ENCODE measurements around the gene CORO1A.

DNA sequence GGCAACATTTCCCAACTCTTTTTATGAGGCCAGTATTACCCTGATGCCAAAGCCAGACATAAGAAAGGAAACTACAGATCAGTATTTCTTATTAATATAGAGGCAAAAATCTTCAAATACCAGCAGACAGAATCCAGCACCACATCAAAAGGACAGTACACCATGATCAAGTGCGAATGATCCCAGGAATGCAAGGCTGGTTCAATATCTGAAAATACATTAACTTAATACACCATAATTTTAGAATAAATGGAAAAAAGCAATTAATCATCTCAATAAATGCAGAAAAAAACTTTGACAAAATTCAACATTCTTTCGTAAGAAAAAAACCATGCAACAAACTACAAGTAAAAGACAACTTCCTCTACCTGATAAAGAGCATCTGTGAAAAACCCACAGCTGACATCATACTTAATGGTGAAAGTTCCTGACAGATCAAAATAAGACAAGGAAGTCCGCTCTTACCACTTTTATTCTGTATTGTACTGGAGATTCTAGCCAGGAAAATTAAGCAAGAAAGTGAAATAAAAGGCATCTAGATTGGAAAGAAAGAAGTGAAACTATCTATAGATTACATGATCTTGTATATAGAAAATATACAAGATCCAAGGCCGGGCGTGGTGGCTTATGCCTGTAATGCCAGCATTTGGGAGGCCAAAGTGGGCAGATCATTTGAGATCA lies 34.0 kb upstream of the CORO1A start:
- TF ChIP-seq, protein P1, sequence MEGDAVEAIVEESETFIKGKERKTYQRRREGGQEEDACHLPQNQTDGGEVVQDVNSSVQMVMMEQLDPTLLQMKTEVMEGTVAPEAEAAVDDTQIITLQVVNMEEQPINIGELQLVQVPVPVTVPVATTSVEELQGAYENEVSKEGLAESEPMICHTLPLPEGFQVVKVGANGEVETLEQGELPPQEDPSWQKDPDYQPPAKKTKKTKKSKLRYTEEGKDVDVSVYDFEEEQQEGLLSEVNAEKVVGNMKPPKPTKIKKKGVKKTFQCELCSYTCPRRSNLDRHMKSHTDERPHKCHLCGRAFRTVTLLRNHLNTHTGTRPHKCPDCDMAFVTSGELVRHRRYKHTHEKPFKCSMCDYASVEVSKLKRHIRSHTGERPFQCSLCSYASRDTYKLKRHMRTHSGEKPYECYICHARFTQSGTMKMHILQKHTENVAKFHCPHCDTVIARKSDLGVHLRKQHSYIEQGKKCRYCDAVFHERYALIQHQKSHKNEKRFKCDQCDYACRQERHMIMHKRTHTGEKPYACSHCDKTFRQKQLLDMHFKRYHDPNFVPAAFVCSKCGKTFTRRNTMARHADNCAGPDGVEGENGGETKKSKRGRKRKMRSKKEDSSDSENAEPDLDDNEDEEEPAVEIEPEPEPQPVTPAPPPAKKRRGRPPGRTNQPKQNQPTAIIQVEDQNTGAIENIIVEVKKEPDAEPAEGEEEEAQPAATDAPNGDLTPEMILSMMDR (IDR thresholded peaks at IDR 0.05) = no peak
- TF ChIP-seq EZH2 (IDR thresholded peaks at IDR 0.05) = no peak
